KBM-7 (cell line): Measurements from ENCODE around the gene MARK2.

Experiments used
- DNase-seq: peaks from one replicate; pipeline ENCODE4 v3.0.0-alpha.2; 2015
- in situ Hi-C: fragments of 300-500 bp; cut with MboI; formaldehyde crosslinking; loops from 2 replicates; pipeline ENCODE4 v1.14.3; 2020; ENCODE audit warnings: low sequenced_read_pairs, low pct_unique_long_range_greater_than_20kb, mixed read lengths

The MARK2 gene

GRCh38 chr11:63826471-63827190, 12.3 kb upstream of the MARK2 start:
- DNase-seq, result no peak
- in situ Hi-C loops, result no loop called here

DNA sequence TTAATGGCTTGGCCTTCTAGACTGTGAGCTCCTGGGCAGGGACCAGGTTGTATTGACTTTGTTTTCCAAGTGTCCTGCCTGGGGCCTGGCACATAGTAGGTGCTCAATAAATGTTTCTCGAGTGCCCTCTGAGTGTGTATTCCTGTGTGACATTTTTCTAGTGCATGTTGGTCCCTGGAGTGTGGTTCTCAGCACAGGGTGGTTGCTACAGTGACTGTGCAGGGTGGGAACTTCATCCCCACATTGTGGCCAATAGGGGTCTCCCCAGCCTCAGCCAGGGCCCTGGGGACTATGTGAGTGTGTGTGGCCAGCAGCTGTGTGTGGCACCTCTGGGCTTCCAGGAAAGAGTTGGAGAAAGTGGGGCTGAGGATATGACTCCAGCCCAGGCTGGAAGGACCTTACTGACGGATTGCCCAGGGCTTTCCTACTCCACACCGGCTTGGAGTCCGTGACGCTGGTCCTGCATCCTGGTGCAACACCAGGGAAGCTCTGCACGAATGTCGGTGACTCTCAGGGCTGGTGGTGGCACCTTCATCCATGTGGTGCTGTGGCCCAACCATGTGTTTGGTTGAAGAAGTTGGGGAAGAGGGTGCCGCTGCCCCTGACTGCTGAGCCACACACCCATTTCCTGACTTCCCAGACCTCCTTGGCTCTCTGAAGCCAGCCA, 9.0 kb upstream of the MARK2 start:
- DNase-seq, result peak; percentile 55
- in situ Hi-C loops, result no loop called here

DNA sequence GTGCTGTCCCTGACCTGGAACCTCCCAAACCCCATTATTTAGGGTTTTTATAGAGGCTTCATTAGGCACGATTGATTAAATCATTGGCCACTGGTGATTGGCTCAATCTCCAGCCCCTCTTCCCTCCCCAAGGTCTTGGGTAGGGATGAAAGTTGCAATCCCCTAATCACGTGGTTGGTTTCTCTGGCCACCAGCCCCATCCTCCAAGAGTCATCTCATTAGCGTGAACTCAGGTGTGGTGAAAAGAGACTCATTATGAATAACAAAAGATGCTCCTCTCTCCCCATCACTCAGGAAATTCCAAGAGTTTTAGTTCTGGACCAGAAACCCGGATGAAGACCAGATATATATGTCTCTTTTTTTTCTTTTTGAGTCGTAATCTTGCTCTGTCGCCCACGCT, 7.6 kb upstream of the MARK2 start:
- no peak for DNase-seq
- in situ Hi-C loops, result no loop called here

DNA sequence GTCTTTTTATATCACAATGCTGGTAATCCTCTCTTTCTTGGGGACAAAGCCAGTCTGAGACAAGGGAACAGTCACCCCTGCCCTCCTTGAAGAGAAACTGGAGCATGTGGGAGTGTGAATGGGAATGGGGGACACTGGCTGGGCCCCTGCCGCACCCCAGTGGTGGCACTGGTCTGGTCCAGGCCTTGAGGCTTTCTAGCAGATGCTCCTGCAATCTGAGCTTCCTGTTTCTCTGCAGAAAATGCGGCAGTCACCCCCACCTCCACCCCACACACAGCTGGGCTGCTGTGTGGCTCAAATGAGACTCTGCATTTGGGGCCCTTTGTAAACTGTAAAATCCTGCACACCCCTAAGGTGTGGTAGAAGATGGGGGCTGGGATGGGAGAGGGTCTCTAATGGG, 6.6 kb upstream of the MARK2 start:
- in situ Hi-C loops, result no loop called here
- peak; percentile 29 for DNase-seq

DNA sequence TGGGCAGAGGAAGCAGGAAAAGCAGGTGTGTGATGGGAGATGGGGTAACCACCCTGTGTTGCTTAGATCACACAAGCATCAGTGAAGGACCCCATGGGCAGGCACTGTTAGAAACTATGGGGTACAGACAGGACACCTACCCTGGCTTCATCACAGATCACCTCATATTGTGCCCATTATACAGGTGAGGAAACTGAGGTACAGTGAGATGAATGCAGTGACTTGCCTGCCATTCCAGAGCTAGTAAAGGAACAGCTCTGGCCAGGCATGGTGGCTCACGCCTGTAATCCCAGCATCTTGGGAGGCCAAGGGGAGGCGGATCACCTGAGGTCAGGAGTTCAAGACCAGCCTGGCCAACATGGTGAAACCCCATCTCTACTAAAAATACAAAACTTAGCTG, 5.9 kb upstream of the MARK2 start:
- in situ Hi-C loops, result no loop called here
- no peak for DNase-seq

GRCh38 chr11:63834535-63835157, 4.3 kb upstream of the MARK2 start:
- no peak for DNase-seq
- in situ Hi-C loops, result no loop called here

GRCh38 chr11:63835158-63835545, 3.8 kb upstream of the MARK2 start:
- in situ Hi-C loops, result no loop called here
- no peak for DNase-seq

DNA sequence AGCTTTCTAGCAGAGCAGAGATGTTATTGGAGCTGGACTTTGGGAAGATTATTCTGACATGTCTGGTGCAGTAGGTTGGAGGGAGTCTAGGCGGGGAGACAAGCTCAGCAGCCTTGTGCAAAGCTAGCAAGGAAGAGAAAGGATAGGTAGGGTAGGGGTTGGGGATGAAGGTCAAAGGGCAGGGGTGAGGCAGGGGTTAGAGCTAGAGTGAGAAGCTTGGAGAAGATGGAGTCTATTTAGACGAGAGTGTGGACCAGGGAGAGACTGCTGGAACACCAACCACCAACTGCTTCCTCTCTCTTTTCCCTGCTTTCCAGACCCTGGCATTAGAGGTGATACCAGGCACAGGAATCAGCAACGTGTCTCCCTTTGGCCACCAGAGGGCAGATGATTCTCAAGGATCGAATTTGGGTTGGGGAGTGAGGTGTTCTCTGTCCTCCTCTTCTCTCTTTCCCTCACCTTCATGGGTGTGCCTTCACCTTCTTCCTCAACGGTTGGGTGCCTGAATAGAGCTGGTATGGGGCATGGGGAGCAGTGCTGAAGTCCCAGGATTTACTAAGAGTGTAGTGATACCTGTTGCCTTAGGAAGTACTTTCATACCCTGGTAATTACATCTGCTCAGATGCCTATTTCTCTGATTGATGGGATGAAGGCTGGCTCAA, 1.8 kb upstream of the MARK2 start:
- DNase-seq, result peak; percentile 83
- in situ Hi-C loops, result no loop called here

DNA sequence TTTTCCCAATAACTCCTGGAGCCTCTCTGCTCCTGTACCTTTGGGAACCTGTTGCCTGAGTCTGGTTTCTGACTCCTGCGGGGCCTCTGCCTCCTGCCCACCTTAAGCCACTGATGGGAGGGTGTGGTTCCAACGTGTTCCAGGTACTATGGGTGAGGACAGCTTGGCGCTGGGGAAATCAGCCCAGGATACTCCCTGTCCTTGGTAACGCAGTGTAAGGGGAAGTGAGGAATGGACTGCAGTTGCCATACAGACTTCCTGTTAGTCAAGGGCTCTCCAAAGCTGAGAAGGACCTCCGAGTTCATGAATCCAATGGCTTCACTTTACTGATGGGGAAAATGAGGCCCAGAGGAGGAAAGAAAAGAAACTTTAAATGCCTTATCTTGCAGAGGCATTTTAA, 1.2 kb upstream of the MARK2 start:
- in situ Hi-C loops, result no loop called here
- peak; percentile 46 for DNase-seq

DNA sequence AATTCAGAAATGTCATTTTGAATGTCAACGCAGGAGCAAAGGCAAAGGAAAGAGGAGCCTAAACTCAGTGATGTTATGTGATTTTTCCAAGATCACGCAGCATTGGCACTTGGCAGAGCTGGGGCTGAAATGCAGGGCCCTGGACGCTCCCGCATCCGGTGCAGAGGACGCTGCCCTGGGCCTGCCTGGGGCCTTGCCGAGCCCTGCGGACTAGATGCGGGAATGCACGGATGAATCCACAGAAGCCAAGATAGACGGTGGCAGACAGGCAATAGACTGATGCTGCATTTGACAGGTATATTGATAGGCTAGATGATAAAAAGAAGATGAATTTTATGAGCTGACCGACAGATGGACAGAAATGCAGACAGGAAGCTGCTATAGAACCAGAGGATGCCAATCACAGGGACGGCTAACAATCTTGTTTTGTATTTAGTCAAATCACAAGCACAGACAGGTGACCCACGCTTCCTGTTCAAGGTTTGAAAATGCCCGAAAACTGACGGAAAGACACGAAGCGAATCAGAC, 696 bp upstream of the MARK2 start:
- no peak for DNase-seq
- in situ Hi-C loops, result no loop called here

DNA sequence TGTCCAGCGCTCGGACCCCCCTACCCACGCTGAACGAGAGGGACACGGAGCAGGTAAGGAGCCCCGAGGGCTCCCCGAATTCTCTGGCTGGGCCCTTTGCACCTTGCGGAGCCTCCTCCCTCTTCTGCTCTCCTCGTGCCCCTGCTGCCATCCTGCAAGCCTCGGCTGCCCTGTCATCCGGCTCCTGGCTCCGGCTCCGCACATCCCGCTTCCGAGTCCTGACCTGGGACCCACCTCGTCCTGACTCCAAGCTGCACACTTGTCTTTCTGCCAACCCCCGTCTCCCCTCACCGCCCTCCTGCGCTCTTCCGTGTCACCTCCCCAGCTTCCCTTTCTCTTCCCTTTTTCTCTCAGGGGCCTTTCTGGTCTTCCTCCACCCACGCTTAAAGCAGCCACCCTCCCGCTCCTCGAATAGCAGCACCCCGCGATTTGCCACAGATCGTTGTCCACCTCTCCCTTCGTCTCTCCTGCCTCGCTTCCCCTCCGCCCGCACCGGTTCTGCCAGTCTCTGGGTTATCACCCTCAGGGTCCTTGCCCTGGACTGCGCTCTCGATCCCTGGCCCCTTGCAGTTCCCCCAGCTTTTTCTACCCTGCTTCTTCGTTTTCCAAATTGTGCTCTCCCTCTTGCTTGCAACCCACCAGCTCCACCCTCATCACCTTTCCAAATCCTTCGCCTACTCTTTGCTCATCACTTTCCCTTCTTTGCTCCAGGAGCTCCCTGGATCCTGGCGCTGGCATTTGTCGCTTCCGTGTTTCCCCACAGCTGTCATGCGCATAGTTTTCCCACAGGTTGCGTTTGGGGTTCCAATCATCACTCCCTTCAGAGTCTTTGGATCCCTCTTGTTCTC, 822 bp downstream of the MARK2 start:
- DNase-seq, result peak; percentile 71
- in situ Hi-C loops, result loop anchor here (10.0 kb wide), 1 partner anchor 55 kb away; no protein-coding TSS in a partner anchor

- in situ Hi-C loops, result loop anchor here (10.0 kb wide), 1 partner anchor 54 kb away; no protein-coding TSS in a partner anchor
- DNase-seq, result peak; percentile 19
These were observed 1.6 kb downstream of the MARK2 start for GRCh38 chr11:63840356-63841060.

- in situ Hi-C loops, result loop anchor here (10.0 kb wide), 1 partner anchor 53 kb away; no protein-coding TSS in a partner anchor
- DNase-seq, result no peak
These were observed 2.6 kb downstream of the MARK2 start for GRCh38 chr11:63841554-63841953.

DNA sequence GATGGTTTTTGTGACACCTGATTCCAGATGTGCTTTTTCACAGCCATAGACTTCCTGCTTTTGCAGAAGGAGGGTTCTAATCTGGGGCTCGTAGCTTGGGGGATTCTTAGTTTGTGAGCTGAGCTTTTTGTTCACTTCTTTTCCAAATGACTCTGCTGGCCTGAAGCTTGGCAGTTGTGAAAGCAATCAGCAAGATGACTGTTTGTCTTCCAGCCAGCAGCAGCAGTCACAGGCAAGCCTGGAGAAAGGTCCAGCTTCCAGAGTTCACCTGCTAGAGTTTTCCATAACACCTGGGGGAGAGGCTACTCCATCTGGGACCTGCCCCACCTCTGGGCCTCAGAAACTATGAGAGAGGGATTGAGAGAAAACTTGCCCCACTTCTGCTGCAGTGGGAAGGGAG, 4.1 kb downstream of the MARK2 start:
- in situ Hi-C loops, result loop anchor here (10.0 kb wide), 1 partner anchor 52 kb away; no protein-coding TSS in a partner anchor

GRCh38 chr11:63844836-63845235, 5.9 kb downstream of the MARK2 start:
- in situ Hi-C loops, result loop anchor here (10.0 kb wide), 1 partner anchor 50 kb away; no protein-coding TSS in a partner anchor
- no peak for DNase-seq

More for the DNA sequence above, 4.1 kb downstream of the MARK2 start:
- no peak for DNase-seq

DNA sequence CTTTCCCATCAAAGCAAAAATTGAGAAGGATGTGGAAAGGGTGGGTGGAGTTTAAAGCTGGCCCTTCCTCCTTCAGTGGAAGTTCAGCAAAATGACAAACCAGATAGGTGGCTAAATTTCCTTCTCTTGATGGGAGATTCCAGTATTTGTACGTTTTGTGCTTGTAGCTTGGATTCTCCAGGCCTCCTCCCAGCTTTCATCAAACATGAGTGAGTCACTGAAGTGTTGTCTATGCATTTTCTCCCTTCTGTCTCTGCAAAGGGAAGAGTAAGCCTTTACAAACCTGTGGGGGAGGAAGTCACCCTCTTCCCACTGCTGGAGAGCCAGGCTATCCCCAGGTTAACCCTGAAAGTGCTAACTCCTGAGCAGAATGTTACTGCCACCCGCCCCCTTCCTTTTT, 6.4 kb downstream of the MARK2 start:
- DNase-seq, result peak; percentile 35
- in situ Hi-C loops, result loop anchor here (10.0 kb wide), 1 partner anchor 49 kb away; no protein-coding TSS in a partner anchor

GRCh38 chr11:63845911-63846310, 7.0 kb downstream of the MARK2 start:
- in situ Hi-C loops, result loop anchor here (10.0 kb wide), 1 partner anchor 49 kb away; no protein-coding TSS in a partner anchor

DNA sequence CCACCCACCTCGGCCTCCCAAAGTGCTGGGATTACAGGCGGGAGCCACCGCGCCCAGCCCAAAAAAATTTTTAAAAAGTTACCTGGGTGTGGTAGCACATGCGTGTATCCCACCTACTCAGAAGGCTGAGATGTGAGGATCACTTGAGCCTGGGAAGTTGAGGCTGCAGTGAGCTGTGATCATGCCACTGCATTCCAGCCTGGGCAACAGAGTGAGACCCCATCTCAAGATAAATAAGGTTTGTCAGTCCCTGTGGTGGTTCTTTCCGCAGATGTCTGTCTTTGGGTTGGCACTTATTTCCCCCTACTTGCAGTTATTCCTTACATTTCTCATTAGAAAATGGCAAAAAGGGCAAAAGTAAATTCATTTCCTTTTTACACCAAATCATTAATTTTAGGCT, 8.0 kb downstream of the MARK2 start:
- in situ Hi-C loops, result loop anchor here (10.0 kb wide), 1 partner anchor 48 kb away; no protein-coding TSS in a partner anchor
- no peak for DNase-seq

More at GRCh38 chr11:63845911-63846310, 7.0 kb downstream of the MARK2 start:
- DNase-seq, result no peak
